ENCODE measurements around the gene PTPRN2. TPM values are rescaled to one million over a fixed set of nuclear protein-coding genes. Genes with fewer than 3 reads are reported as not detected.

Gene PTPRN2
- total RNA-seq, 2 donors from 2014 or later, result 26.1 to 55.5 TPM

GRCh38 chr7:157540020-157540419 is 1047.6 kb downstream of the PTPRN2 start:
- no peak overlapping the region for H3K27ac ChIP-seq
- no peaks in the 10 kb centered on the region for H3K36me3 ChIP-seq
- H3K4me3 ChIP-seq, result no peak overlapping the region
- WGBS, result 92% methylated on average over 18 of the region's 18 CpGs
- H3K27me3 ChIP-seq (replicated peaks; ENCODE audit: insufficient read depth), result no peaks in the 10 kb centered on the region
- no peak for DNase-seq (ENCODE audit: low spot score)
- TF ChIP-seq POLR2AphosphoS5 (IDR thresholded peaks at IDR 0.05) (no peak), CTCF (IDR thresholded peaks at IDR 0.05) (no peak), POLR2A (IDR thresholded peaks at IDR 0.05) (no peak)
- intact Hi-C loops (cut with DNase I), result no loop called here
- no peaks in the 10 kb centered on the region for H3K4me1 ChIP-seq (replicated peaks)
- no peaks in the 10 kb centered on the region for H3K9me3 ChIP-seq

GRCh38 chr7:157539521-157539920 is 1048.1 kb downstream of the PTPRN2 start:
- 93% methylated on average over 19 of the region's 19 CpGs for WGBS
- Histone ChIP-seq H3K27ac (no peak overlapping the region), H3K9me3 (no peaks in the 10 kb centered on the region), H3K4me3 (no peak overlapping the region), H3K27me3 (replicated peaks; ENCODE audit: insufficient read depth) (no peaks in the 10 kb centered on the region), H3K36me3 (no peaks in the 10 kb centered on the region), H3K4me1 (replicated peaks) (no peaks in the 10 kb centered on the region)
- no peak for DNase-seq (ENCODE audit: low spot score)
- intact Hi-C loops (cut with DNase I), result no loop called here
- no peak for TF ChIP-seq POLR2A (IDR thresholded peaks at IDR 0.05)
- TF ChIP-seq POLR2AphosphoS5 (IDR thresholded peaks at IDR 0.05), result no peak
- TF ChIP-seq CTCF (IDR thresholded peaks at IDR 0.05), result no peak

GRCh38 chr7:157538735-157539134 is 1048.9 kb downstream of the PTPRN2 start:
- Histone ChIP-seq H3K36me3 (no peaks in the 10 kb centered on the region), H3K27ac (no peak overlapping the region), H3K27me3 (replicated peaks; ENCODE audit: insufficient read depth) (no peaks in the 10 kb centered on the region), H3K4me1 (replicated peaks) (no peaks in the 10 kb centered on the region), H3K4me3 (no peak overlapping the region), H3K9me3 (no peaks in the 10 kb centered on the region)
- no peak for DNase-seq (ENCODE audit: low spot score)
- intact Hi-C loops (cut with DNase I), result no loop called here
- TF ChIP-seq POLR2AphosphoS5 (IDR thresholded peaks at IDR 0.05), result no peak
- TF ChIP-seq POLR2A (IDR thresholded peaks at IDR 0.05), result no peak
- no peak for TF ChIP-seq CTCF (IDR thresholded peaks at IDR 0.05)
- 95% methylated on average over 10 of the region's 10 CpGs for WGBS

- Histone ChIP-seq H3K4me1 (replicated peaks) (no peaks in the 10 kb centered on the region), H3K4me3 (no peak overlapping the region), H3K9me3 (no peaks in the 10 kb centered on the region), H3K27ac (no peak overlapping the region), H3K27me3 (replicated peaks; ENCODE audit: insufficient read depth) (no peaks in the 10 kb centered on the region), H3K36me3 (no peaks in the 10 kb centered on the region)
- intact Hi-C loops (cut with DNase I), result no loop called here
- no peak for DNase-seq (ENCODE audit: low spot score)
- TF ChIP-seq POLR2AphosphoS5 (IDR thresholded peaks at IDR 0.05) (no peak), POLR2A (IDR thresholded peaks at IDR 0.05) (no peak)
- 87% methylated on average over 11 of the region's 11 CpGs for WGBS
Observed at GRCh38 chr7:157538321-157538720, 1049.3 kb downstream of the PTPRN2 start.

GRCh38 chr7:157537056-157537455 is 1050.6 kb downstream of the PTPRN2 start:
- WGBS, result 73% methylated on average over 5 of the region's 5 CpGs
- no peak for DNase-seq (ENCODE audit: low spot score)
- no peaks in the 10 kb centered on the region for H3K27me3 ChIP-seq (replicated peaks; ENCODE audit: insufficient read depth)
- no peaks in the 10 kb centered on the region for H3K4me1 ChIP-seq (replicated peaks)
- H3K36me3 ChIP-seq, result no peaks in the 10 kb centered on the region
- TF ChIP-seq CTCF (IDR thresholded peaks at IDR 0.05) (no peak), POLR2A (IDR thresholded peaks at IDR 0.05) (no peak), POLR2AphosphoS5 (IDR thresholded peaks at IDR 0.05) (no peak)
- no peak overlapping the region for H3K27ac ChIP-seq
- H3K9me3 ChIP-seq, result no peaks in the 10 kb centered on the region
- H3K4me3 ChIP-seq, result no peak overlapping the region
- intact Hi-C loops (cut with DNase I), result no loop called here
